PC-9 (cell line): ENCODE measurements around the gene SCAF1.

Experiments used
- CTCF ChIP-seq: fragments of 200-600 bp; sonication (generic); conservative IDR thresholded peaks from 2 replicates; pipeline ENCODE4 v1.6.1; 2017; ENCODE audit warnings: mixed run types, antibody characterized with exemption, mild to moderate bottlenecking, moderate library complexity
- EZH2 ChIP-seq: fragments of 200-600 bp; sonication (generic); IDR thresholded peaks from 2 replicates; pipeline ENCODE4 v1.8.0; 2017; ENCODE audit warnings: antibody characterized with exemption, low read depth

DNA sequence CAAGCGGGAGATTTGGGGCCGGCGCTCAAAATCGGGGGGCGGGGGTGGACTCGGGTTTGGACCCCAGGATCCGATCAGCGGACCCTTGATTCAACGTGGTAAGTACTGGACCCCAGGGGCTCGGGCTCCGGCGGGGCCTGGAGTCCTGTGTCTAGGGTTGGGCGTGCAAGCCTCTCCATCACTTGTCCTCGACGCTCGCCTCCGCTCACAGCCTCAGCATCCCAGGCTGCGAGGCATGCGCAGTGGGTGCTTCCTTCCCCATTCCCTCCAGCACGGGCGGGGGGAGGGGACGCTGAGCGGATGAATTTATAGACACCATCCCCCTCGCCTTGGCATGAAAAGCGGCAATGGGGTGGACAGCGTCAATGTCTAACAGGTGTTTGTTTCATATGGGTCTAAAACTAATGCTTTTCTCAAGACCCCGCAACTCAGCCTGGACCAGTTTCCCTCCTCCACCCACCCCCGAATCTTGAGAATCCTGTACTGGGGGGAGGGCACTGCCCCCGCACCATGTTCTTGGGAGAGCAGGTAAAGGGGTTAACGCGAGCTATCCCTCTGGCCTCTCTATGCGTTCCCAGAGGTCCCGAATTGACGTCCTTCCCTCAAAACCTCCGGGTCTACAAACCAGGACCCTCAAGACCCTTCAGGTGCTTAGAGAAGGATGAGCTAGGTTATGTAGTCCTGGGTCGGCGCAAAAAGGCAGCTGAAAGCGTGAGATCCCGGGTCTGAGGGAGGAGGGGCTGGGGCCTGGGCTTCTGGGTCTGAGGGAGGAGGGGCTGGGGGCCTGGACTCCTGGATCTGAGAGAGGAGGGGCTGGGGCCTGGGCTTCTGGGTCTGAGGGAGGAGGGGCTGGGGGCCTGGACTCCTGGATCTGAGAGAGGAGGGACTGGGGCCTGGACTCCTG is 49.5 kb downstream of the SCAF1 start:
- no peak for TF ChIP-seq CTCF
- no peak for TF ChIP-seq EZH2
